RKO (cell line): ENCODE results near the gene CLTA.

Experiments
- DNase-seq: peaks from one replicate; pipeline ENCODE4 v3.0.0-alpha.2; 2016; ENCODE audit warnings: low spot score

Gene CLTA, protein sequence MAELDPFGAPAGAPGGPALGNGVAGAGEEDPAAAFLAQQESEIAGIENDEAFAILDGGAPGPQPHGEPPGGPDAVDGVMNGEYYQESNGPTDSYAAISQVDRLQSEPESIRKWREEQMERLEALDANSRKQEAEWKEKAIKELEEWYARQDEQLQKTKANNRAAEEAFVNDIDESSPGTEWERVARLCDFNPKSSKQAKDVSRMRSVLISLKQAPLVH

DNA sequence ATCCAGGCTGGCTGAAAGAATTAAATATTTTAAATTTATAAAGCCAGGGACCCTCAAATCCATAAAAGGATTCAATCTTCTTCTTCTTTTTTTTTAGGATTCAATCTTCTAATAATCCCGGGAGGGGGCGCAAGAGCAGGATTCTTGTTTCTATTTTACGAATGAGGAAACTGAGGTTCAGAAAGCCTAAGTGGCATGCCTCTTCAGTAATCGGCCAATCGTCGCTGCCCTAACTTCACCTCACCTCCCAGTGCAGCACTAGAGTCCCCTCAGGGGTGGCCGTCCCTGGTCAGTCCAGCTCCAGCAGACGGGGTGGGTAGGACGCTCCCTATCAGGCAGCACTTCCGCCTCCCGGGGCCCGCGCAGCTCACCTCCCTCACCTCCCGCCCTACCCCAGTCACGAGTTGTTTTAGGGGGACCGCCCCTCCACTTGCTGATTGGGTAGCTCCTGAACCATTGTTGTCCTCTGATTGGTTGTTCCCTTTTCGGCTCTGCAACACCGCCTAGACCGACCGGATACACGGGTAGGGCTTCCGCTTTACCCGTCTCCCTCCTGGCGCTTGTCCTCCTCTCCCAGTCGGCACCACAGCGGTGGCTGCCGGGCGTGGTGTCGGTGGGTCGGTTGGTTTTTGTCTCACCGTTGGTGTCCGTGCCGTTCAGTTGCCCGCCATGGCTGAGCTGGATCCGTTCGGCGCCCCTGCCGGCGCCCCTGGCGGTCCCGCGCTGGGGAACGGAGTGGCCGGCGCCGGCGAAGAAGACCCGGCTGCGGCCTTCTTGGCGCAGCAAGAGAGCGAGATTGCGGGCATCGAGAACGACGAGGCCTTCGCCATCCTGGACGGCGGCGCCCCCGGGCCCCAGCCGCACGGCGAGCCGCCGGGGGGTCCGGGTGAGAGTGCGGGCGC is at the start of gene CLTA:
CLTA (plus strand) TSS at position 534 of the 902 bp plus-strand sequence; CDS start at position 670, 136 bp downstream.
- DNase-seq: peak; percentile 99

DNA sequence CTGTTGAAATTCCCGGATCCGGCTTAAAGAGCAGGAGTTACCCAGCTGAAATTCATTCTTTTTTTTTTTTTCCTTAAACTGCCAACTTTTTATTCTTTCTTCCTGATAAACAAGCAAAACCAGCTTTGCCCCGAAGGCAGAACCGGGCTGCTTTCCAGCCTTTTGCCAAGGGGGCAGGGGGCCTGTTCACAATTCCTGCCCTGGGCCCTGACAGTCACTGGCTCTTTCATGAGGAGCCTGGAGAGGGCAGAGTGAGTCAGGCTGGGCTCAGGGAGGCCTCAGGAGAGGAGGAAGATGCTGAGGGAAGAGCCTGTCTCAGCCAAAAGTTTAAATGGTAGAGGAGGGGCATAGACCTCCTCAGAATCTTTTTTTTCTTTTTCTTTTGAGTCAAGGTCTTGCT is 49.4 kb upstream of the CLTA start:
- DNase-seq: no peak

DNA sequence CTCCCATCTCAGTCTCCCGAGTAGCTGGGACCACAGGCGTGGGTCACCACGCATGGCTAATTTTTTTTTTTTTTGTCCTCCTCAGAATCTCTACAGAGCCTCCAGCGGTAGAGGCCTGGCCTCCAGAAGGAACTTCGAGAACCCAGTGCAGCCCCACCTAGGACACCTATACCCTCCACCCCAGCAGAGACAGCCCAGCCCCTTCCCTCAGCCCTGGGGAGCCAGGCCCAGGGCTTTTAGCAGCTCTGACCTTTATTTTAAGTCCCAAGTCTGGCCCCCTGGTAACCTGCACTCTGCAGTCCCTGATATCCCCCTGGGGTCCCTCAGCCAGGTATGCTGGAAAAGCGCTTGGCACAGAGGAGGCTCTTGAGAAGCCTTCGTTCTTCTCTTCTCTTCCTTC is 49.0 kb upstream of the CLTA start:
- DNase-seq: no peak

DNA sequence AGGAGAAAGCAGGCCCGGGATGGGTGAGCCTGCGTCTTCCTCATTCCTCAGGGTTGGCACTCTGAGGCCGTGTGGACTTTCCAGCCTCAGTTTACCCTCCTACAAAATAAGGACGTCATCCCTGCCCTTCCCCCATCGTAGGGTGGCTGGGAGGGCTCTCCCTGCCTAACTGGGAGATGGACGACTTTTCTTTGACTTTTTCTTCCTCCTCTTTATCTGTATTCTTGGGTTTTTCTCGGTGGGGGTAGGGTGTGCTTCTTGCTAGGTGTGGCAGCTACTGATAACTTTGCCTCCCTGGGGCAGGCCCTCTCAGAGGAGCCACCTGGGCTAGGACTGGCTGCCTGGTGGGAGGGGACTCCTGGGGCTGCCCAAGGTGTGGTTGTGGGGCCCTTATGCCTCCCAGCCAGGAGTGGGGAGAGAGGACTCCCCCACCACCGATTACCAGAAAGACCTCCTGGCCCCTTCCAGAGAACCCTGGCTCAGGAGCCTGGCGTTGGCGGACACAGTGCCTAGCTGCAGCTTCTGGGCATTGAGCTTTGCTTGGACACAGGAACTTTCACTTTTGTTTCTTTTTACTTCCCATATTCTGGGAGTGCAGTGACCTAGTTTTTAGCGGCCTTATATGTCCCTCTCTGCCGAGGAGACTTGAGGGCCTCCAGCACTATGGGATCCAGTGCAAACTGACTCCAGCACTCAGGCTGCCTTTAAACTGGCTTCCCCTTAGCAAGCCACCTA is 48.0 kb upstream of the CLTA start:
- DNase-seq: no peak

DNA sequence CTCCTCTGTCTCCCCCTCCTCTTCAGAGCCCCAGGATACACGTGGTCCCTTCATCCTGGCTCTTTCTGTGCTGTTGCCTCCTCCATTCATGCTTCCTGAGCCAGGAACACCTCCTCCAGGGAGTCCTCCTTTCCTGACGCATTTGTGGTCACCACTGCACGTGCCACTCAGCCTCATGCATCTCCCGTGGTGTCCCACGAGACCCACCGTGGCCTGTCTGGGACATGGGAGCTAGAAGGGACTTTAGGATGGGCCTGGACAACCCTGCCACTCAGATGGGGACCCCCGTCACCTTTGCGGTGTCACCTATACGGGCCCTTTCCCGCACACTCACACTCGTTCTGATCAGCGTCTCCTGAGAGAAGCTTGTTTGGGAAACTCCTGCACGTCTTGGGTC is 47.5 kb upstream of the CLTA start:
- no peak for DNase-seq

DNA sequence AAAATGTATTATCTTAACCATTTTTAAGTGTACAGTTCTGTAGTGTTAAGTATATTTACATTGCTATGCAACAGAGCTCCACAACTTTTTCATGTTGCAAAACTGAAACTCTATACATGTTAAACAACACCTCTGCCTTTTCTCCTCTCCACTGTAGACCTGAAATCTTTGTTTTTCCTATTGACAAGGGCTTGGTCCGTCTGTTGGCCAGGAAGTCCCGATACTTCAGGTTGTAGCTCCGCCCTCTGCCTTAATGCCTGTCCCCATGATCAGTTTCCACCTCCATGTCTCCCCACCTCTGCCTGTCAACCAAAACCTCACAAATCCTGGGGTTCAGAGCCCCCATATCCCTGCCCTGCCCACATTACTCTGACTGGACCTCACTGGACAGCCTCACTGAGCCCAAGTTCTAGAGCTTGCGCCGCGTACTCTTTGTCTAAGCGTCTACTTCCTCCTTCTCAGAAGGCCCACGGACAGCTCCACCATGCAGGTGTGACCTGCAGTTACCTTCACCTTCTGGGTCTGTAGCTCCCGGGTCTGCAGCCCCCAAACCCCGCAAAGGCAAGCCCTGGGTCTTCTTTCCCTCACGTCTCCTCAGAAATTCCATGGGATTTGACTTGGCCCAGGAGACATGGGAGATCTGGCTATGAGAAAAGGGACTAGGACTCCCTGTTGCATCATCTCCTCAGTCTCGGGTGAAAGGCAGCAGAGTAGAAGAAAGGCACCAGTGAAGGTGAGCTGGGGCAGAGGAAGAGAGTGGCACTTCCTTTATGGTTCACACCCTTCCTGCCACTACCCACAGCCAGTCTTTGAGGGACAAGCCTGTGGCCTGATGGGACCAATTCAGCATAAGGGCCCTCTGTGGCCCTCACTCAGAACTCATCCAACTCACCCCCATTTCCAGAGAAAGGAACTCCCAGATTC is 46.1 kb upstream of the CLTA start:
- no peak for DNase-seq

DNA sequence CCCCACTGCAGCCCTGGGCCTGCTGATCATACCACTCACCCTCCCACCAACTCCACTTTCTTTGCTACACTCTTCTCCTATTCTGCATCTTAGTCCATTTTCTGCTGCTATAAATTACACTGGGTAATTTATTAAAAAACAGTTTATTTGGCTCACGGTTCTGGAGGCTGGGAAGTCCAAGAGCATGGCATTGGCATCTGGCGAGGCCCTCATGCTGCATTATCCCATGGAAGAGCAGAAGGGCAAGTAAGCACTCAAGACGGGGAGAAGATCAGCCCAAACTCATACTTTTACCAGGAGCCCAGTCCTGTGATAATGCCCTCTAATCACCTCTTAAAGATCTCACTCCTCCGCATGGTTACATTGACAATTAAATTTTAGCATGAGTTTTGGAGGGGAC is 44.8 kb upstream of the CLTA start:
- DNase-seq: no peak

DNA sequence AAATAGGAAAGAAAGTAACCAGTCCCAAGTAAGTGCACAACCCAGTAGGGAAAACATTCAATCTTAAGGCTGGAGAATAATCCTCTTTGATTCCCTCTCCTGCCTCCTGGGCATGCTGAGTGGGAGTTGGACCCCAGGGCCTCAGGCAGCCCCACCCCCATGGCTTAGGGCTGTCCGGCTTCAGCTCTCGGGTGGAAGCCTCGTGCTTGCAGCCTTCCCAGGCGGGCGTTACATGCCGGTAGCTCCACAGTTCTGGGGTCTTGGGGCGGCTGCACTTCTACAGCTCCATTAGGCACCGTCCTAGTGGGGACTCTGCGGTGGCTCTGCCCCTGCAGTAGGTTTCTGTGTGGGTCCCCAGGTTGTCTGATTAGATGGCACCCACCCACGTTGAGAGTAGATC is 44.1 kb upstream of the CLTA start:
- no peak for DNase-seq

DNA sequence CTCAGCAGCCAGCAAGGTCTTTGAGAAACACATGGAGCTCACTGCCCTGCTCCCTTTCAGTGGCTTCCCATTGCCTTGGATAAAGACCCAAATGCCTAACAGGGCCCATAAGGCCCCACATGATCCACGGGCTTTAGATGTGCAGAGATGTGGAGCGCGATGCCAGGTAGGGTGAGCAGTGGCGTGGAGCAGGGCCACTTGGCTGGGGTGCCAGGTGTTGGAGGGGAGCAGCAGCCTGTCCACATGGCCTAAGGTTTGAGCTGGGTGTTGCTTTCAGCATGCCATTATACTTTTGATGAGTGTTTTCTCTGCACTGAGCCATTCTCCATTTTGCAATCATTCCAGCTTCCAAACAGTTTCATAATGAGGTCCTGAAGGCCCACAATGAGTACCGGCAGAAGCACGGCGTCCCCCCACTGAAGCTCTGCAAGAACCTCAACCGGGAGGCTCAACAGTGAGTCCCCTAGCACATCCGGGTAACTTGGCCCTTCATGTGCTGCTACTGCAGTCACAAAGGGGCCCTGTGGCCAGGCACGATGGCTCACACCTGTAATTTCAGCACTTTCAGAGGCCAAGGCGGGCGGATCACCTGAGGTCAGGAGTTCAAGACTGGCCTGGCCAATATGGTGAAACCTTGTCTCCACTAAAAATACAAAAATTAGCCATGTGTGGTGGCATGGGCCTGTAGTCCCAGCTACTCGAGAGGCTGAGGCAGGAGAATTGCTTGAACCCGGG is 43.1 kb upstream of the CLTA start:
- DNase-seq: no peak

DNA sequence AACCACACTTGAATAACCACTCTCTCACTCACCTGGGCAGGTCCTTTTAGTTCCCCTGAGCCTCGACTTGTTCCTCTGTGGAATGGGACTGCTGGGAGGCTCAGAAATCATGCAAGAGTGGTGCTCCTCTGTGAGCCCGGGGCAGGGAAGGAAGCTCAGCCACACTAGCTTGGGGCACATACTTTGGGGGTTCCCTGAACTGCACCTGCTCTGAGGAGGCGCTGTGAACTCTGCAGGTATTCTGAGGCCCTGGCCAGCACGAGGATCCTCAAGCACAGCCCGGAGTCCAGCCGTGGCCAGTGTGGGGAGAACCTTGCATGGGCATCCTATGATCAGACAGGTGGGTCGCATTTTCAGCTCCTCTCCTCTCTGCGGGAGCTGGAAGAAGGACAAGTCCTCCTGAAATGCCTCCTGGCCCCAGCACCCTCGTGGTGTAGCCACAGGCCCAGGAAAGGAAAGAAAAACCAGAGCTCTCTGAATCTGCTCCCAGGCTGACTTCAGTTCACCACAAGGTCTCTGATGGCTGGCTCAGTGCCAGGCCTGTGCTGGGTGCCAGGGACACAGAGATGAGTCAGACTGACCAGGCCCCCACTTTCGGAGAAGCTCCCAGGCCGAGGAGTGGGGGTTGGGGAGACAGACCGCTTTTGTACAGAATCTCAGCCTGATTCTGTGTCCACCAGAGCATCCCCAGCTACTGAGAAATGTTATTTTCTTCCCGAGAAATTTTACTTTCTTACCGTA is 42.2 kb upstream of the CLTA start:
- DNase-seq: peak; percentile 69

DNA sequence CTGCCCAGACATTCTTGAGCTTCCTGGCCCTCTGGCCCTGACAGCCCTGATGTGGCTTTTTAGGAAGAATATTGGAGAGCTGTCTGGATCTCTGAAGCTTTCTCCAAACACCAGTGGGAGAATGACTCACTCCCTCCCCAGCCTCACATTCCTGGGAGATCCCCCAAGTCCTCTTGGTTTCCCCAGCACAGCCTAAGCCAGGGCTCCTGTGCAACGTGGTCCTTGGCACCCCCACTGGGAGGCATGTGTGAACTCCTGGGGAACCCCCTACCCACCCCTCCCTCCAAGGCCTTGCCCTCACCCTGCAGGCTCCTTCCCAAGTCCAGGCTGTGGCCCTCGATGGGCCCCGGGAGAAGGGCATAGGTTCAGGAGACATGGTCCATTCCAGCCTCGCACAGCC is 41.5 kb upstream of the CLTA start:
- no peak for DNase-seq

DNA sequence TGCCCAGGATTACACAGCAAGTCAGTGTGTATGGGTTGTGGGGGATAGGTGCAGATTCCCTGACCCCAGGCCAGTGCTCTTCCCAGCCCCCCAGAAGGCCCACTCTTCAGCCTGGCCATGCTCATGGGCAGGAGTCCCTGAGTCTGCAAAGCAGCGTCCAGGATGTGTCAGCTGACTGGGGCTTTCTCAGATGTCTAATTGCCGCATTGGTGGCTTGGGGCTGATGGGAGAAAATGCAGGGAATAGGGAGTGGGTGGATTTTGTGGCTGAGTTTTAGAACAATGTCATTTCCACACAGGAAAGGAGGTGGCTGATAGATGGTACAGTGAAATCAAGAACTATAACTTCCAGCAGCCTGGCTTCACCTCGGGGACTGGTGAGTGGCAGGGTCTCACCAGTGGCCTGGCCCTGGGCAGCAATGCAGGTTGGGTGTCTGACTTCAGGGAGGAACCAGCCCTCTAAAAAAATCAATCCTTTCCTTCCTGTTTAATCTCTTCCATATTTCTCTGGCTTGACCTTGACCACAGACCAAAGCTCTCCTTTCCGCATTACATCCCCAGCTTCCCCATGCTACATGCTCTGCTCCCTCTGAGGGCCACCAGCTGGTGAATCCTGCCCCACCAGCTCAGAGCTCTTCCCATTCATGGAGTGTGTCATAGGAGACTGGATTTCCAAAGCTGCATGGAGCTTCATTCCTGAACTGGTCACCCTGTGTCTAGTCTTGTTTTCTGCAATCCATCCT is 40.0 kb upstream of the CLTA start:
- DNase-seq: no peak

DNA sequence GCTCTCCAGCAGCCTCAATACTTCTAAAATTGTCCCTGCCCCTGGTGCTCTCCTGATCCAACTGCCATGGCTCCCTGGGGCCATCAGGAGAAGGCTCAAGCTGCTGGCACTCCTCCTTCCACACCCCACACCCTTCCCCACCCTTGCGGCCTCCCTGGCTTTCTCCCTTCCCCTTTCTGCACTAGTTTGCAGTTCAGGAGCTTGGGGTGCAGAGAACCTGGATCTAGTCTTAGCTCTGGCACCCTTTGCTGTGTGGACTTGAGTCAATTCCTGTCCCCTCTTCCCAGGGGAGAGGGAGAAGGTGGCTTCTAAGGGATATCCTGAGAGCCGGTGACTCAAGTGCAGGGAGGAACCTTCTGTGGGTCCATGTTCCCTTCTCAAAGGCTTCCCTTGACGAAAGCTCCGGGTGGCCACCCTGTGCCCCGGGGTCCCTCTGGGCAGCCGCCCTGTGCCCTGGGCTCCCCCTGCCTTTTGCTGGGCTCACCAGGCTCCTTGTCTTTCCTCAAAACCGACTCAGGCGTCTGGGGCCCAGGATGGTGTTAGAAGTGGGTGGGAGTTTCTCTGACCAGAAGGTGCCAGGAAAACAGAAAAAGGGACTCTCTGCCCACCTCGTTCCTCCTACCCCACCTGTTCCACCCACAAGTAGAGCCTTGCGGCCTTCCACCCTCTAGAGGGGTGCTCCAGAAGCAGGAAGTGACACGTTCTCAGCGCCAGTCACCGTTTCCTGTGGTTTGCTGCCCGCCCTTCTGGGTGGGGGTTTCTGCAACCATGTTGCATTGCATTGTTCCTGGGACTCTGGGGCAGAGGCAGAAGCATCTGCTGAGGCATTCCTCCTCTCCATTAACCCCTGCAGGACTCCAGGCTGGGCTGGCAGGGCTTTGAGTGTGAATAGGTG is 39.2 kb upstream of the CLTA start:
- peak; percentile 26 for DNase-seq

DNA sequence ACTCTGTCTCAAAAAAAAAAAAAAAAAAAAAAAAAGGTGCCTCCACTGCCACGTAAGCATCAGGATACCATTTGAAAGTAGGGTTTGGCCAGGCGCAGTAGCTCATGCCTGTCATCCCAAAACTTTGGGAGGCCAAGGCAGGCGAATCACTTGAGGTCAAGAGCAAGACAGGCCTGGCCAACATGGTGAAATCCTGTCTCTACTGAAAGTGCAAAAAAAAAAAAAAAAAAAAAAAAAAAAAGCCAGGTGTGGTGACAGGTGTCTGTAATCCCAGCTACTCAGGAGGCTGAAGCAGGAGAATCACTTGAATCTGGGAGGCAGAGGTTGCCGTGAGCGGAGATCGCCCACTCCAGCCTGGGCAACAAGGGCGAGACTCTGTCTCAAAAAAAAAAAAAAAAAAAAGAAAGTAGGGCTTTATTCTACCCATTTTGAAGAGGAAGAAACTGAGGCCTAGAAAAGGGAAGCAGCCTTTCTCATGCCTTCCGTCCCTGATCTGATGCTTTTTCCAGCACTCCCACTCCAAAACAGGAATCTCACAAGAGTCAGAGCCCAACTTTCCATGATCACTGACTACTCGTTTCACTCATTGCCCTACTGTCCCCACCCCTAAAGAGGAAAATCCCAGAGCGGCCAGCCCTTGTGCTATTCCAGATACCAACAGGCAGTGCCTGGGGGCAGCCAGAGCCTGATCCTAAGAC is 37.8 kb upstream of the CLTA start:
- DNase-seq: no peak

DNA sequence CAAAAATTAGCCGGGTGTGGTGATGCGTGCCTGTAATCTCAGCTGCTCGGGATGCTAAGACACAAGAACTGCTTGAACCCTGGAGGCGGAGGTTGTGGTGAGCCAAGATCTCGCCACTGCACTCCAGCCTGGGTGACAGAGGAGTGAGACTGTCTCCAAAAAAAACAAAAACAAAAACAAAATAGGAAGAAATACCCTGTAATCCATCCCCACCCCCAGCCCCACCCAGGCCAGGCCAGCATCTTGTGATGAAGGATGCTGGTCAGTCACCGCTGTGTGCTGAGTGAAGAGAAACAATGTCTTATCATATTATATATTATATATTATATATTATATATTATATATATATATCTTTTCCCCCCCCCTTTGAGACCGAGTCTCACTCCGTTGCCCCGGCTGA is 37.0 kb upstream of the CLTA start:
- no peak for DNase-seq

DNA sequence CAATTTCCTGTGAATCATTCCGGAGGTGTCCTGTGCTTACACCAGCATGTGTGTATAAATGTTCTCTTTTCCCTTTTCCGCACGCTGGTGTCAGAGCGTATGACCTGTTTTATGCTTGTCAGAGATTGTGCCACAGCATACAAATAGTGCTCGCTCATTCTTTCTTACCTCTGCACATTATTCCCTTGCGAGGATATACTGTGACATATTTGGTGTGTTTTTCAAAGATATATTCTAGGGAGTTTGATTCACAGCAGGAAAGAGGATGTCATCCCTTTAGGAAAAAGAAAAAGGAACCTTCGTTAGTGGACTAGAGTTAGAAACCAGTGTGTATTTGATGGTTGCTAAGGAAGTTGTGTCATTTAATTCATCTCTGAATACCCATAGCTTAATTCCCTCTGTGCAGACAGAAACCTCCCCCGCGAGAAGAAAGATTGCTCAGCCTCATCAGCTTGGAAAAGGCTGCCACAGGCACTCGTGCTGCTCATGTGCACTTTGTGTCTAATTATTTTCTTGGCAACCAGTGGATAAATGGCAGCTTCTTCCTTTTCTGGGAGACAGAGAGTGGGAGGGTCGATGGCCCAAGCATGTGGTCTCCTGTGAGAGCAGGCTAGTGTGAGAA is 36.3 kb upstream of the CLTA start:
- DNase-seq: peak; percentile 16

DNA sequence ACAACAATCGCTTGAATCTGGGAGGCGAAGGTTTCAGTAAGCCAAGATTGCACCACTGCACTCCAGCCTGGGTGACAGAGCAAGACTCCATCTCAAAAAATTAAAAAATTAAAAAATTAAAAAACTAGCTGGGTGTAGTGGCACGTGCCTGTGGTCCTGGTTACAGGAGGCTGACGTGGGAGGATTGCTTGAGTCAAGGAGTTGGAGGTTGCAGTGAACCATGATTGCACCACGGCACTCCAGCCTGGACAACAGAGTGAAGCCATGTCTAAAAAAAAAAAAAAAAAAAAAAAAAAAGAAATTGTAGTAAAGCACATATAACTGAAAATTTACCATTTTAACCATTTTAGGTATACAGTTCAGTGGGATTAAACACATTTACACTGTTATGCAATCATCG is 34.6 kb upstream of the CLTA start:
- DNase-seq: no peak

DNA sequence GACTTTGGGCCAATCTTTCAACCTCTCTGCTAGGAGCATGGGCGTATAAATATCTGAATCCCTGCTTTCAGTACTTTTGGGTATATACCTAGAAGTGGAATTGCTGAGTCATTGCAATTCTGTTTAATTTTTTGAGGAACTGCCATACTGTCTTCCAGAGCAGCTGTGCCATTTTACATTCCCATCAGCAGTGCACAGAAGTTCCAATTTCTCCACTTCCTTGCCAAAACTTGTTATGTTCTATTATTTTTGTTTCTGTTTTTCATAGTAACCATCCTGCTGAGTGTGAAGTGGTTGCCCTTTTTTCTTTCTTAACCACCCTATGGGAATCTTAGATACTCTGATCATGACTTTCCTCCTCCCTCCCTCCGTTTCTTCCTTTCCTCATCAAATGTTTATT is 32.6 kb upstream of the CLTA start:
- no peak for DNase-seq
